H9 (cell line): Measurements from ENCODE around the gene FBXO21. TPM values are rescaled to one million over a fixed set of nuclear protein-coding genes. Genes with fewer than 3 reads are reported as not detected.

Source experiments
- DNase-seq: peaks from one replicate; pipeline ENCODE4 v3.0.0-alpha.2; 2017
- H2AFZ ChIP-seq: one replicate; pipeline ENCODE4 v1.6.1; 2013; ENCODE audit warnings: mild to moderate bottlenecking, low read length, control low read depth, moderate library complexity
- H2AK5ac ChIP-seq: 2 replicates; pipeline ENCODE4 v1.6.1; 2013; ENCODE audit warnings: low read length, control low read depth, mixed read lengths; ENCODE audit not compliant: insufficient read length
- H2BK120ac ChIP-seq: one replicate; pipeline ENCODE4 v1.6.1; 2013; ENCODE audit warnings: low read depth, mild to moderate bottlenecking, low read length, control low read depth, inconsistent platforms; ENCODE audit not compliant: poor library complexity, severe bottlenecking
- H2BK12ac ChIP-seq: 2 replicates; pipeline ENCODE4 v1.6.1; 2013; ENCODE audit warnings: low read length, control low read depth, mixed read lengths, low read depth; ENCODE audit not compliant: insufficient read length
- H2BK15ac ChIP-seq: 2 replicates; pipeline ENCODE4 v1.6.1; 2013; ENCODE audit warnings: low read depth, low read length, control low read depth
- H2BK20ac ChIP-seq: one replicate; pipeline ENCODE4 v1.6.1; 2013; ENCODE audit warnings: low read depth, mild to moderate bottlenecking, low read length, control low read depth, inconsistent platforms; ENCODE audit not compliant: poor library complexity, severe bottlenecking
- H2BK5ac ChIP-seq: 2 replicates; pipeline ENCODE4 v1.6.1; 2013; ENCODE audit warnings: low read length, control low read depth, mixed read lengths; ENCODE audit not compliant: insufficient read length
- H3K14ac ChIP-seq: 2 replicates; pipeline ENCODE4 v1.6.1; 2013; ENCODE audit warnings: low read length, control low read depth; ENCODE audit not compliant: insufficient read depth
- H3K18ac ChIP-seq: 2 replicates; pipeline ENCODE4 v1.6.1; 2013; ENCODE audit warnings: low read depth, mild to moderate bottlenecking, mixed read lengths, low read length, control low read depth; ENCODE audit not compliant: insufficient read length
- H3K23ac ChIP-seq: 2 replicates; pipeline ENCODE4 v1.6.1; 2013; ENCODE audit warnings: low read length, control low read depth, mixed read lengths, low read depth; ENCODE audit not compliant: insufficient read length
- H3K23me2 ChIP-seq: 2 replicates; pipeline ENCODE4 v1.6.1; 2013; ENCODE audit warnings: low read depth, mild to moderate bottlenecking, mixed read lengths, low read length, control low read depth; ENCODE audit not compliant: insufficient read length, poor library complexity, severe bottlenecking
- H3K27ac ChIP-seq: 2 replicates; pipeline ENCODE4 v1.5.1; 2013; ENCODE audit warnings: low read length, control low read depth, mixed read lengths, low read depth; ENCODE audit not compliant: insufficient read length
- H3K27me3 ChIP-seq: 2 replicates; pipeline ENCODE4 v1.6.1; 2013; ENCODE audit warnings: low read length, control low read depth, inconsistent platforms; ENCODE audit not compliant: insufficient read depth
- H3K4ac ChIP-seq: 2 replicates; pipeline ENCODE4 v1.6.1; 2013; ENCODE audit warnings: low read depth, mild to moderate bottlenecking, control low read depth, inconsistent platforms, low read length, moderate library complexity
- H3K4me1 ChIP-seq: 2 replicates; pipeline ENCODE4 v1.6.1; 2013; ENCODE audit warnings: low read length, control low read depth, inconsistent platforms; ENCODE audit not compliant: insufficient read depth
- H3K4me2 ChIP-seq: 2 replicates; pipeline ENCODE4 v1.6.1; 2013; ENCODE audit warnings: low read length, control low read depth, mixed read lengths; ENCODE audit not compliant: insufficient read length, insufficient read depth
- H3K56ac ChIP-seq: 2 replicates; pipeline ENCODE4 v1.6.1; 2013; ENCODE audit warnings: low read depth, mild to moderate bottlenecking, mixed read lengths, low read length, control low read depth; ENCODE audit not compliant: insufficient read length
- H3K79me1 ChIP-seq: 2 replicates; pipeline ENCODE4 v1.6.1; 2013; ENCODE audit warnings: low read depth, mild to moderate bottlenecking, moderate library complexity, low read length, control low read depth, inconsistent platforms; ENCODE audit not compliant: insufficient read depth, poor library complexity, severe bottlenecking
- H3K79me2 ChIP-seq: 2 replicates; pipeline ENCODE4 v1.6.1; 2013; ENCODE audit warnings: low read length, control low read depth, inconsistent platforms; ENCODE audit not compliant: insufficient read depth
- H3K9ac ChIP-seq: 2 replicates; pipeline ENCODE4 v1.6.1; 2013; ENCODE audit warnings: low read length, control low read depth, mixed read lengths; ENCODE audit not compliant: insufficient read length; ENCODE audit errors: extremely low read depth
- H3K9me3 ChIP-seq: one replicate; pipeline ENCODE4 v1.6.1; 2013; ENCODE audit warnings: low read depth, low read length, inconsistent platforms; ENCODE audit not compliant: control insufficient read depth
- H3T11ph ChIP-seq: one replicate; pipeline ENCODE4 v1.6.1; 2013; ENCODE audit warnings: mild to moderate bottlenecking, low read length, control low read depth, inconsistent platforms
- H4K20me1 ChIP-seq: one replicate; pipeline ENCODE4 v1.6.1; 2013; ENCODE audit not compliant: control insufficient read depth, insufficient read length, insufficient read depth
- H4K5ac ChIP-seq: 2 replicates; pipeline ENCODE4 v1.6.1; 2013; ENCODE audit warnings: low read depth, mild to moderate bottlenecking, mixed read lengths, low read length, control low read depth; ENCODE audit not compliant: insufficient read length
- H4K8ac ChIP-seq: replicated peaks from 2 replicates; pipeline ENCODE4 v1.6.1; 2013; ENCODE audit warnings: low read length, control low read depth, mixed read lengths, low read depth; ENCODE audit not compliant: insufficient read length
- H4K91ac ChIP-seq: 2 replicates; pipeline ENCODE4 v1.6.1; 2013; ENCODE audit warnings: low read depth, mild to moderate bottlenecking, moderate library complexity, mixed read lengths, low read length, control low read depth; ENCODE audit not compliant: insufficient read length
- H3K27ac Mint-ChIP-seq, 3 experiments: 2 replicates in 2 of 3; 3 replicates in 1 of 3; pipeline ENCODE4 v1.8.0; 2020 to 2021; ENCODE audit warnings: mixed read lengths in 3 of 3, mild to moderate bottlenecking in 1 of 3, moderate library complexity in 1 of 3
- H3K27me3 Mint-ChIP-seq: 2 replicates; pipeline ENCODE4 v1.8.0; 2021; ENCODE audit warnings: low read depth, mild to moderate bottlenecking, moderate library complexity, mixed read lengths
- H3K36me3 Mint-ChIP-seq, 3 experiments: 2 replicates in 2 of 3; 3 replicates in 1 of 3; pipeline ENCODE4 v1.8.0; 2020 to 2021; ENCODE audit warnings: low read depth in 3 of 3, mixed read lengths in 3 of 3; ENCODE audit not compliant: insufficient read depth in 1 of 3
- H3K4me1 Mint-ChIP-seq, 2 experiments: 2 replicates each; pipeline ENCODE4 v1.8.0; 2020; ENCODE audit warnings: mixed read lengths in 2 of 2
- H3K4me3 Mint-ChIP-seq, 2 experiments: 2 replicates in 1 of 2; 3 replicates in 1 of 2; pipeline ENCODE4 v1.8.0; 2020 to 2021; ENCODE audit warnings: mild to moderate bottlenecking in 2 of 2, mixed read lengths in 2 of 2, moderate library complexity in 1 of 2
- H3K9me3 Mint-ChIP-seq, 2 experiments: 2 replicates in 1 of 2; 3 replicates in 1 of 2; pipeline ENCODE4 v1.8.0; 2020; ENCODE audit warnings: mild to moderate bottlenecking in 2 of 2, mixed read lengths in 2 of 2, moderate library complexity in 1 of 2
- CTCF ChIP-seq: fragments of 200-600 bp; sonication (generic); conservative IDR thresholded peaks from 3 replicates; pipeline ENCODE4 v1.8.0; 2021; ENCODE audit warnings: antibody characterized with exemption, mild to moderate bottlenecking
- WGBS: extraction: QIAGEN DNeasy Blood & Tissue Kit; methylation state at CpG from one replicate; pipeline ENCODE4 v1.1.7; 2013; ENCODE audit warnings: missing lambda C conversion rate, low lambda C conversion rate, mixed read lengths; ENCODE audit not compliant: insufficient read length; ENCODE audit errors: extremely low coverage; 5-methylcytosine and 5-hydroxymethylcytosine counted together
- total RNA-seq: library from RNA; stranded (reverse); gene quantifications from 2 replicates; pipeline ENCODE4 v1.2.1, GENCODE V29; 2021

Gene FBXO21
- total RNA-seq, 1 experiment from 2014 or later = 58.6 TPM

DNA sequence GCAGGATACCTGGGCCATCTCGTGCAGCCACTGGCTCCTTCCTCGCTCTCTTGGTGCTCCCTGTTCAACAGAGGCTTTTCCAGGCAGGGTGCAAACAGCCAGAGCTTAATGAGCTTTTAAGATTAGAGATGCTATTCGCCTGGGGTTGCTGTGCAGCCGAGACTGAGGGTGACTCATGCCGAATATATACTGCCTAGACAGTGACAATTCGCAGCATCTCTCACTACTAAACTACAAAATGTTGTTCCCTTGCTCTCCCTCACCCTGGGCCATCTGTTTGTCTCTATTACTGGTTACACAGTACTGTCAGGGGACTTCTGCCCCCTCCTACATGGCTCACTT is 65.0 kb downstream of the FBXO21 start:
- TF ChIP-seq CTCF = no peak
- Mint-ChIP-seq H3K27ac (no peak overlapping the region), H3K9me3 (peaks cover 9 to 12% of the 10 kb centered on the region in 2 experiments), H3K4me3 (no peak overlapping the region), H3K27me3 (no peaks in the 10 kb centered on the region; the same call in 1 of the 2 replicates), H3K4me1 (peaks cover 0 to 5% of the 10 kb centered on the region in 2 experiments; a peak in 2 of 4 replicates), H3K36me3 (peaks cover 0 to 7% (median 5%) of the 10 kb centered on the region in 3 experiments; a peak in 5 of 7 replicates)
- Histone ChIP-seq H2BK20ac (no peak overlapping the region), H4K20me1 (no peaks in the 10 kb centered on the region), H2AK5ac (no peak overlapping the region), H4K91ac (no peak overlapping the region), H3K23me2 (no peaks in the 10 kb centered on the region), H4K5ac (no peak overlapping the region), H4K8ac (no peak overlapping the region), H3K4ac (no peak overlapping the region), H3K27me3 (no peaks in the 10 kb centered on the region), H2AFZ (no peak overlapping the region), H3K9me3 (no peaks in the 10 kb centered on the region), H3K4me1 (no peaks in the 10 kb centered on the region), H3K79me2 (no peaks in the 10 kb centered on the region), H2BK15ac (no peak overlapping the region), H3K18ac (no peak overlapping the region), H2BK5ac (no peak overlapping the region), H3K14ac (no peak overlapping the region), H2BK12ac (no peak overlapping the region), H3T11ph (no peak overlapping the region), H3K23ac (no peak overlapping the region), H3K9ac (no peak overlapping the region), H3K27ac (no peak overlapping the region), H2BK120ac (no peak overlapping the region), H3K4me2 (no peak overlapping the region), H3K56ac (no peak overlapping the region), H3K79me1 (no peaks in the 10 kb centered on the region)
- no peak for DNase-seq
- no CpG with 5 or more reads among the region's 6 CpGs for WGBS
